Thymus (tissue), 14 donors: Measurements from ENCODE around the gene ADH7. TPM values are rescaled to one million over a fixed set of nuclear protein-coding genes. Genes with fewer than 3 reads are reported as not detected.

Experiments
- DNase-seq, 9 donors: peaks; one replicate each; pipeline ENCODE4 v3.0.0-alpha.2; 2013; ENCODE audit warnings: low spot score in 9 of 9, low read depth in 6 of 9, missing footprints in 1 of 9
- H3K27ac ChIP-seq, 2 donors: one replicate each; pipeline ENCODE4 v1.5.1; 2013; ENCODE audit warnings: control low read depth in 1 of 2, low read depth in 1 of 2, low read length in 1 of 2, mild to moderate bottlenecking in 1 of 2, moderate library complexity in 1 of 2
- H3K27me3 ChIP-seq, 2 donors: one replicate each; pipeline ENCODE4 v1.5.1; 2013; ENCODE audit warnings: low read length in 1 of 2; ENCODE audit not compliant: control insufficient read depth in 2 of 2, insufficient read depth in 1 of 2
- H3K36me3 ChIP-seq, 2 donors: one replicate each; pipeline ENCODE4 v1.5.1; 2013; ENCODE audit warnings: low read length in 1 of 2, mild to moderate bottlenecking in 1 of 2, moderate library complexity in 1 of 2; ENCODE audit not compliant: control insufficient read depth in 2 of 2, insufficient read depth in 2 of 2
- H3K4me1 ChIP-seq, 2 donors: one replicate each; pipeline ENCODE4 v1.5.1; 2013; ENCODE audit warnings: low read length in 2 of 2; ENCODE audit not compliant: control insufficient read depth in 2 of 2, insufficient read depth in 2 of 2
- H3K4me3 ChIP-seq, 2 donors: one replicate each; pipeline ENCODE4 v1.5.1; 2013; ENCODE audit warnings: low read length in 2 of 2, control low read depth in 1 of 2, mild to moderate bottlenecking in 1 of 2
- H3K9me3 ChIP-seq, 2 donors: one replicate each; pipeline ENCODE4 v1.5.1; 2013; ENCODE audit warnings: low read length in 1 of 2, mild to moderate bottlenecking in 1 of 2; ENCODE audit not compliant: control insufficient read depth in 2 of 2, insufficient read depth in 1 of 2
- WGBS: extraction: QIAGEN DNeasy Blood & Tissue Kit; methylation state at CpG from one replicate; pipeline ENCODE4 v1.1.7; 2013; 5-methylcytosine and 5-hydroxymethylcytosine counted together
- long read RNA-seq, 10 donors: transcript quantifications; one replicate each; lab custom pipeline, GENCODE V29; 2026
- polyA plus RNA-seq: library from polyadenylated mRNA; stranded (reverse); fragments of 200-250 nt; gene quantifications from one replicate; pipeline ENCODE4 v1.2.3, GENCODE V29; 2013
- total RNA-seq: library from RNA; stranded (reverse); fragments of 120-200 nt; gene quantifications from one replicate; pipeline ENCODE4 v1.2.4, GENCODE V29; 2013
- donor health status: healthy.

ADH7 gene
- total RNA-seq (not detected), polyA plus RNA-seq (2.1 TPM)
- long read RNA-seq, donor 1, result 0 reads
- long read RNA-seq, donor 2, result 0 reads
- long read RNA-seq, donor 3, result 0 reads
- long read RNA-seq, donor 4, result 0 reads
- long read RNA-seq, donor 5, result 0 reads
- long read RNA-seq, donor 6, result 0 reads
- long read RNA-seq, donor 7, result 0 reads
- long read RNA-seq, donor 8, result 0 reads
- long read RNA-seq, donor 9, result 0 reads
- long read RNA-seq, donor 10, result 0 reads

DNA sequence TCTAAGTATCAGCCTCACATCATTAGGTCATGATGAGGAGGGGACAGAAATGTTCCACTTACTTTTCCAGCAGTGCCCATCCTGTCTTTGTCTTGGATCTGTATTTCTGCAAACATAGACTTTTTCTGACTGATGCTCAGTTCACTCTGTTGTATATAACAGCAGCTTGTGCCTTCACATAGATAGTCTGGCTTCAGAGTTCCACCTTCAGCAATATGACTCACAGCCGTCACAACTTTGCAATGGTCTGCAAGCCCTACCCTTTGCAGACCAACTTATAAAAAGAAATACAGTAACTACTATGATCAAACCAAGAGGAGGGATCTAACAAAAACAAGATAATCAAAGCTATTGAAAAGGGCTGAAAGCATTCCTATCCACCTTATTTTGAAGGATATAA is at the start of gene ADH7:
TSS of gene ADH7 (minus strand) at position 189 of the 400 bp plus-strand sequence. CDS start at position 80, 109 bp downstream.
- no peaks in the 10 kb centered on the region for H3K9me3 ChIP-seq
- no peaks in the 10 kb centered on the region for H3K4me1 ChIP-seq
- no peak for DNase-seq
- no peak within 1 kb of the TSS for H3K27ac ChIP-seq
- no peaks in the 10 kb centered on the region for H3K27me3 ChIP-seq
- H3K4me3 ChIP-seq, result no peak within 1 kb of the TSS
- H3K36me3 ChIP-seq, result no peaks in the 10 kb centered on the region
- 91% methylated on average over 1 of the region's 1 CpG for WGBS

DNA sequence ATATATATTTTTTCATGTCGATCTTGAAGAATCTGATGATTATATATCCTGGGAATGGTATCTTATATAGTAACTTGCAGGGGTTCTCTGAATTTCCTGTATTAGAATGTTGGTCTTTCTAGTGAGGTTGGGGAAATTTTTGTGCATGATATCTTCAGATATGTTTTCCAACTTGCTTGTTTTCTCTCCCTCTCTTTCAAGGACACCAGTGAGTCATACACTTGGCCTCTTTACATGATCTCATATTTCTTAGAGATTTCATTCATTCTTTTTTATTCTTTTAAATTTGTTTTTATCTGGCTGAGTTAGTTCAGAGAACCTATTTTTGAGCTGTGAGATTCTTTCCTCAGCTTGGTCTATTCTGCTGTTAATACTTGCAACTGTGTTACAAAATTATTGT is 48.5 kb upstream of the ADH7 start:
- WGBS, result 98% methylated on average over 1 of the region's 1 CpG
- no peak for DNase-seq
- Histone ChIP-seq H3K27me3 (no peaks in the 10 kb centered on the region), H3K4me3 (no peak overlapping the region), H3K36me3 (no peaks in the 10 kb centered on the region), H3K9me3 (peaks cover 1 to 23% of the 10 kb centered on the region in 2 donors), H3K27ac (no peak overlapping the region), H3K4me1 (no peaks in the 10 kb centered on the region)

DNA sequence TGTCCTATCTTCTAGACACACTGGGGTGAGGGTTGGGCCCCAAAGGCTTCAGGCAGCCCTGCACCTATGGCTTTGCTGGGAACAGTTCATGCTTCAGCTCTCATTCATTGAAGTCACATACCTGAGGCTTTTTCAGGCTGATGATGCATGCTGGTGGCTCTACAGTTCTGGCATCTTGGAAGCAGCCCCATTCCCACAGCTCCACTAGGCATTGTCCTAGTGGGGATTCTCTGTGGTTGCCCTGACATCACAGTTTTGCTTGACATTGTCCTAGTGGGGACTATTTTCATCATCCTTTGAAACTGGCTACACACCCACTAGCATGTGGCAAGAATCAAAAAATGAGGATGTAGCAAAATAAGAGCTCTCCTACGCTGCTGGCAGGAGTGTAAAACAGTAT is 38.0 kb upstream of the ADH7 start:
- H3K36me3 ChIP-seq, result no peaks in the 10 kb centered on the region
- 85% methylated on average over 1 of the region's 1 CpG for WGBS
- no peaks in the 10 kb centered on the region for H3K9me3 ChIP-seq
- H3K4me3 ChIP-seq, result no peak overlapping the region
- H3K4me1 ChIP-seq, result no peaks in the 10 kb centered on the region
- H3K27me3 ChIP-seq, result no peaks in the 10 kb centered on the region
- DNase-seq, result no peak
- H3K27ac ChIP-seq, result no peak overlapping the region

DNA sequence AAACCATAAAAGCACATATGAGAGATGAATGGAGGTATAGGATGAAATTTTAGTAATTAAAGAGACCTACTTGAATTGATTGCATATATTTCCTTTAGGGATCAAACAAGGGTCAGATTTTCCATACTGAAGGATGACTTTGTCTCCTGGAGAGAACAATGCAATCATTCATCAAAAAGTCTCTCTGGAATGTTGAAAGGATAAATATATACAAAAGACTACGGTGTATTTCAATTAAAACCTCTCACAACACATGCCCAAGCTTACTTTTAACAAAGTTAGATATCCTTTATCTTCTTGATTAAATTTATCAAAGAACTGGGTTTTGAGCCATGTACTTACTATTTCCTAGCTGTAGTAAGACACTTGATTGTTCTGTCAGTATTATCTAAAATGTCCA is 36.8 kb upstream of the ADH7 start:
- no peaks in the 10 kb centered on the region for H3K9me3 ChIP-seq
- no peaks in the 10 kb centered on the region for H3K27me3 ChIP-seq
- no peak overlapping the region for H3K27ac ChIP-seq
- H3K4me1 ChIP-seq, result no peaks in the 10 kb centered on the region
- no peak overlapping the region for H3K4me3 ChIP-seq
- DNase-seq, result no peak
- WGBS, result 57% methylated on average over 1 of the region's 1 CpG
- H3K36me3 ChIP-seq, result no peaks in the 10 kb centered on the region

DNA sequence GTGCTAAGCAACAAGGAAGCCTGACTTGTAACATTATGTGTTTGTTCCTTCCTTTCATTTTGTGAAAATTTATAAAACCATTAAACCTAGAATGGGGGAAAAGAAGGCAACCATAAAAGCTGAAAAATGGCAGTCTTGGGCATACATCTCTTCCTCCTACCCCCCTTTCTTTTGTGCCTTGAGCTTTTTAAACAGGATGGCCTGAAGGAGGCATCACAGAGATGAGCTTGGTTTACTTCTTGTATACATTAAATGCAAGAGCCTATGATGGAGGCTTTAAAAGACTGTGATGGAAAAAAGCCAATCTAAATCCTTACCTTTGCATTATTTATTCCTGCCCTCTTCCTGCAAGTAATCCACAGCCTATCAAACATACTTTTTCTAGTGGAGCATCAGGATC is 36.2 kb upstream of the ADH7 start:
- H3K27ac ChIP-seq, result no peak overlapping the region
- H3K36me3 ChIP-seq, result no peaks in the 10 kb centered on the region
- no peak overlapping the region for H3K4me3 ChIP-seq
- H3K4me1 ChIP-seq, result no peaks in the 10 kb centered on the region
- no peak for DNase-seq
- H3K9me3 ChIP-seq, result no peaks in the 10 kb centered on the region
- H3K27me3 ChIP-seq, result no peaks in the 10 kb centered on the region

DNA sequence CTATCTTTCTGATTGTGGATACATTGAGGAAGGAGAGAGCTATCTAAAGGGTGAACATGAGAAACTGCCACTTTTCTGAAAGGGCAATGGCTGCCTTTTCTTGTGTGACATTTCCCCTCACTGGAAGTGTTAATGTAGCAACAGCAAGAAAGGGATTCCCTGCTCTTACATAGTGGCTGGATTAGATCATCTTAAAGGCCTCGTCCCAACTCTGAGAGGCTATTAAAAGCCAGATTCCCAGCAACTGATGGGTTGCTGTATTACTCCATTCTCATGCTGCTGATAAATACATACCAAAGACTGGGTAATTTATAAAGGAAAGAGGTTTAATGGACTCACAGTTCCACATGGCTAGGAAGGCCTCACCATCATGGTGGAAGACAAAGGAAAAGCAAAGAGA is 33.7 kb upstream of the ADH7 start:
- WGBS, result 92% methylated on average over 1 of the region's 1 CpG
- DNase-seq, result no peak
- H3K4me3 ChIP-seq, result no peak overlapping the region
- no peaks in the 10 kb centered on the region for H3K9me3 ChIP-seq
- H3K27me3 ChIP-seq, result no peaks in the 10 kb centered on the region
- no peak overlapping the region for H3K27ac ChIP-seq
- H3K36me3 ChIP-seq, result no peaks in the 10 kb centered on the region
- H3K4me1 ChIP-seq, result no peaks in the 10 kb centered on the region

DNA sequence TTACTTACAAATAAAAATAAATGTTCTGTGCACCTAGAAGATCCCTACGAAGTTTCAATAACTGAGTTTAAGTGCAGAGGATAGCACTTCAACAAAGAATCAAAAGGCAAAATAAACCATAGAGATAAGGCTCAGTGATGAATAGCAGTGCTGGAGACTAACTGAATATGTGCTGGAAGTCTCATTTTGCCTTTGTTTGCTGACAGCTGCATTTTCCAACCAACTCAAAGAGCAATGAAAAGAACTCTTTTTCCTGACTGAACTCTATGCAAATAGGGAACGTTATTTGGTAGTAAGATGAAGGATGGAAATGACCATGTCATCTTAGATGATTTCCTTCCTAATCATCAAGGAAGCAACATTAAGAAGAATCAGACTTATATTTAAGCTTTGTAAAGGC is 32.7 kb upstream of the ADH7 start:
- Histone ChIP-seq H3K4me3 (no peak overlapping the region), H3K27me3 (no peaks in the 10 kb centered on the region), H3K9me3 (no peaks in the 10 kb centered on the region), H3K36me3 (no peaks in the 10 kb centered on the region), H3K27ac (no peak overlapping the region), H3K4me1 (no peaks in the 10 kb centered on the region)
- WGBS, result 91% methylated on average over 2 of the region's 2 CpGs
- no peak for DNase-seq

DNA sequence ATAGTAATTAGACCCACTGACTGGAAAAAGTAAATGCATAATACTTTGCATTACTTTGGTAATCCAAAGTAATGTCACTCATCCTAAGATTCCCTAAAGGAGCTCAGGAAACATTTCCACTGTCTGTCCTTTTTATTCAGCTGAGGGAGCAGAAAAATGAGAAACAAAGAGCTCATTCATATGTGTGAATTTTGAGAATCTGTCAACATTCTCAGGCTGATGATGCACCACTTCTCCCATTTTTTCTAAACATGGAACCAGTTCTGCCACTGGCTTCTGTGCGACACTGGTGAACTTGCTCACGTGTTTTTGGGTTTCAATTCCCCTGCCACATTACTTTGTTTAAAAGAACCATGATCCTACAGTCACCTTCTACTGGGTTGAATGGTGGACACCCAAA is 28.4 kb upstream of the ADH7 start:
- H3K4me1 ChIP-seq, result no peaks in the 10 kb centered on the region
- no peak overlapping the region for H3K27ac ChIP-seq
- no peaks in the 10 kb centered on the region for H3K36me3 ChIP-seq
- 91% methylated on average over 2 of the region's 2 CpGs for WGBS
- no peak for DNase-seq
- H3K4me3 ChIP-seq, result no peak overlapping the region
- no peaks in the 10 kb centered on the region for H3K27me3 ChIP-seq
- H3K9me3 ChIP-seq, result no peaks in the 10 kb centered on the region

DNA sequence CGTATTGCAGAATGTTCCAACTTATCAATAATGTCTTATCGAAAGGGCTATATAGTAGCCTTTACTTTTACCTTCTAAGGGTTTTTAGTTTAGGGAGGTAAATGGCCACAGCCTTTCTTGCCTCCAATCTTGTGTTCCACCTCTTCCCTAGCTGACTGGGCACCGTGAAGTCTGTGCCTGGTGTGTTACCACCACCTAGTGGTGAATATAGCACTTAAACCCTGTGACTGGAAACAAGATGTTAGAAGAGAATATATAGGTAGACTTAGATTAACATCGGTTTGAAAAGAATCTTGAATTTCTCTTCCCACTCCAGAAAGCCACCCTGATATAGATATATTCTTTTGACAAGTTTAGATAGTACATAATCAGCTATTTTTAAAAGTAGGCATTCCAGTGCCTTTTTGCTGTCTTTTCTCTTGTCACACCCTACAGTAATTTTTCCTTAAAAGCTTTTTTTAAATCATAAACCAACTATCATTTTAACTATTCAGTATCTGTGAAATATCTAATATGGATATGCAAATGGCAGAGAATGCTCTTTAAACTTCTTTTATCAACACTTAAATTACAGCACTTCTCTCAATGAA is 27.8 kb upstream of the ADH7 start:
- H3K4me3 ChIP-seq, result no peak overlapping the region

More for the DNA sequence above, 27.8 kb upstream of the ADH7 start:
- peak; percentile 14 to 68 (median 30) for DNase-seq
- Histone ChIP-seq H3K9me3 (no peaks in the 10 kb centered on the region), H3K27me3 (no peaks in the 10 kb centered on the region), H3K27ac (no peak overlapping the region), H3K4me1 (no peaks in the 10 kb centered on the region), H3K36me3 (no peaks in the 10 kb centered on the region)
- WGBS, result 34% methylated on average over 4 of the region's 4 CpGs
